Lower leg skin (tissue), 4 donors: Measurements from ENCODE around the gene MCAT. TPM values are rescaled to one million over a fixed set of nuclear protein-coding genes. Genes with fewer than 3 reads are reported as not detected.

Experiments
- DNase-seq, 2 donors: peaks; one replicate each; pipeline ENCODE4 v3.0.0-alpha.2; 2019; ENCODE audit warnings: low spot score in 2 of 2
- H3K4me3 ChIP-seq: fragments of 200-600 bp; sonication (generic); 2 replicates; pipeline ENCODE4 v1.5.1; 2017; ENCODE audit warnings: mild to moderate bottlenecking, low read depth; ENCODE audit not compliant: poor library complexity, severe bottlenecking
- CTCF ChIP-seq, 3 donors: fragments of 450-650 bp; IDR thresholded peaks; one replicate each; pipeline ENCODE4 v1.5.1; 2016; ENCODE audit warnings: antibody characterized with exemption in 3 of 3, mild to moderate bottlenecking in 3 of 3, moderate library complexity in 2 of 3
- POLR2A ChIP-seq, 2 donors: fragments of 450-650 bp; IDR thresholded peaks; one replicate each; pipeline ENCODE4 v1.6.1; 2016 to 2017; ENCODE audit warnings: antibody characterized with exemption in 2 of 2, mild to moderate bottlenecking in 1 of 2, moderate library complexity in 1 of 2
- WGBS, 2 donors: methylation state at CpG; one replicate each; pipeline ENCODE4 v1.1.5; 2018; 5-methylcytosine and 5-hydroxymethylcytosine counted together
- intact Hi-C: fragments of 100-400 bp; cut with DNase I; formaldehyde crosslinking; loops from one replicate; pipeline ENCODE4 v1.15.0; 2023; ENCODE audit warnings: low total_unique reads
- total RNA-seq, 4 donors: library from RNA; depleted of rRNA; stranded (reverse); fragments of >200 nt; gene quantifications; one replicate each; pipeline ENCODE4 v1.1.0, GENCODE V29; 2016

Gene MCAT
- total RNA-seq, 4 donors from 2014 or later = 21.5 to 28.1 (median 25.5) TPM

GRCh38 chr22:43100225-43100624, 43.0 kb downstream of the MCAT start:
- H3K4me3 ChIP-seq = no peak overlapping the region
- TF ChIP-seq CTCF (IDR thresholded peaks at IDR 0.05) (no peak), POLR2A (IDR thresholded peaks at IDR 0.05) (no peak)
- DNase-seq = no peak
- WGBS, 2 donors = 37 to 45% methylated on average over 5 of the region's 5 CpGs
- intact Hi-C loops = no loop called here

GRCh38 chr22:43099095-43099494, 44.1 kb downstream of the MCAT start:
- TF ChIP-seq CTCF (IDR thresholded peaks at IDR 0.05) (no peak), POLR2A (IDR thresholded peaks at IDR 0.05) (no peak)
- no peak for DNase-seq
- H3K4me3 ChIP-seq = no peak overlapping the region
- intact Hi-C loops = no loop called here
- whole genome bisulfite sequencing, 2 donors = 50 to 56% methylated on average over 4 of the region's 4 CpGs

- H3K4me3 ChIP-seq = no peak overlapping the region
- intact Hi-C loops = no loop called here
- 32 to 54% methylated on average over 4 of the region's 4 CpGs for WGBS, 2 donors
- TF ChIP-seq CTCF (IDR thresholded peaks at IDR 0.05) (no peak), POLR2A (IDR thresholded peaks at IDR 0.05) (no peak)
- no peak for DNase-seq
Observed at GRCh38 chr22:43098356-43098755, 44.8 kb downstream of the MCAT start.

GRCh38 chr22:43096420-43096819, 46.8 kb downstream of the MCAT start:
- intact Hi-C loops = no loop called here
- TF ChIP-seq POLR2A (IDR thresholded peaks at IDR 0.05) (no peak), CTCF (IDR thresholded peaks at IDR 0.05) (no peak)
- H3K4me3 ChIP-seq = no peak overlapping the region
- DNase-seq = no peak
- 85 to 95% methylated on average over 8 of the region's 8 CpGs for WGBS, 2 donors

GRCh38 chr22:43094551-43094950, 48.6 kb downstream of the MCAT start:
- WGBS, 2 donors = 41% methylated on average over 4 of the region's 4 CpGs
- no peak for DNase-seq
- intact Hi-C loops = loop anchor here (5.0 kb wide), 1 partner anchor 432 kb away; no protein-coding TSS in a partner anchor
- no peak overlapping the region for H3K4me3 ChIP-seq
- TF ChIP-seq POLR2A (IDR thresholded peaks at IDR 0.05) (no peak), CTCF (IDR thresholded peaks at IDR 0.05) (no peak)

- 43 to 54% methylated on average over 7 of the region's 7 CpGs for WGBS, 2 donors
- TF ChIP-seq POLR2A (IDR thresholded peaks at IDR 0.05) (no peak), CTCF (IDR thresholded peaks at IDR 0.05) (no peak)
- no peak for DNase-seq
- no peak overlapping the region for H3K4me3 ChIP-seq
- intact Hi-C loops = loop anchor here (5.0 kb wide), 1 partner anchor 432 kb away; no protein-coding TSS in a partner anchor
Observed at GRCh38 chr22:43094085-43094484, 49.1 kb downstream of the MCAT start.
